Stimulated activated CD8-positive, alpha-beta memory T cell treated with anti-CD3 and anti-CD28 coated beads, Interleukin-7, amount 100 ng/mL, for 4 hours (primary cell): ENCODE results near the gene SYTL1.
A peak's percentile ranks its signal among the peaks of the same experiment; 100 is the strongest.

Experiments used
- DNase-seq, 2 donors: peaks; one replicate each; pipeline ENCODE4 v3.0.0-alpha.2; 2020; ENCODE audit warnings: low read depth in 2 of 2

Gene SYTL1

DNA sequence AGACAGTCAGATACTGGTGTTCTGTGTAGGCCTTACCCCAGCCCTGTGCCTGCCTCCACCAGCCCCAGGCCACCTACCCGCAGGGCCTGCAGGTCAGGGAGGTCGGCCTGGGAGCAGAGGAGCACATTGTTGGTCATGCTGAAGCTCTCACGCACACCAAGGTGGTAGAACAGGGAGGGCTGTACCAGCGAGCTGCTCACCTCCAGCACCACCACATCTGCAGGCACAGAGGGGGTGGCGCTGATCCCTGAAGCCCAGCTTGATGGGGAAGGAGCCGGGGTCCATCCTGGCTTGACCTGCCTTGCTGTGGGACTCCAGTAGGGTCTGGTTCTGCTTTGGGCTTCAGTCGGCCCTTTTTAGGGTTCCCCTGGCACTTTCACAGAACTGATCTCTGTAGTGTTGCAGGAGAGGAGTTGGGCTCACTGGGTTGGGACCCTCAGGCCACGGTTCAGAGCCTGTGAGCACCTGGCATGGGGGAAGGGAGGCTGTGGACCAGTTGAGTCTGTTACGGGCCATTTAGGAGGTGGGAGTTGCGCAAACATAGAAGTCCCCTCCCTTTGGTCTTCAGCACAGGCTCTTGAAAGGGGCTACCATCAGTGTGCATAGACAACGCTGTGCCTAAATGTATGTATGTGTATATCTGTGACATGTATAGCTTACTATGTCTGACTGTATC is 23.0 kb downstream of the SYTL1 start:
- DNase-seq: no peak

DNA sequence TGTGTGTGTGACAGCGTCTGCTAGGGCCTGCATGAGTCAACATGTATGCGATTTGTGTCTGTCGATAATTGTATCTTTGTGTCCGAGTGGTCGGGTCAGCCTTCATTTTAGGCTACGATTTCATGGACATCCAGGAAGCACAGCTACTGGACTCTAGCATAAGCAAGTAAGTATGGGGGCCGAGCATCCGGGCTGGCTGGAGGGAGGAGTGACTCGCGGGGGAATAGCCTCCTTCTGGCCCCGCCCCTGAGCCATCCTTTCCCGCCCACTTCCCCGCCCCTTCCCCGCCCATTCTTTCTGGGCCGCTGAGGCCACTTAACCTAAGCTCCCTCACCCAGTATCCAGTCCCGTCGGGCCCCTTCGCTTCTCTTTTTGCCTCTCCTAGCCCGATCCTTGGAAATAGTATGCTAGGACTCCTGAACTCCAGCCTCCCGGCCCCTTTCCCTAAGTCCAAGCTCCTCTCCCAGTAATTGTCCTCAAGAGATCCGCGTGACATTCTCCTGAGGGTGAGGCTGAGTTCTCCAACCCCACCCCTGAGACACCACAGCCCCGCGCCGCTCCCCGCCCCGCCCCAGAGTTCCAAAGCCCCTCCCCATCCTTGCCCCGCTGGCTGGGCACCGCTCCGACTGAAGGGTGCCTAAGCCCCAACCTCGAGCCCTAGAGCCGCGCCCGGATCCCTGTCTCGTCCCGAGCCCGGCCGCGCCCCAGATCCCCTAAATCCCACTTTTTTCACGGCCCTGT is 23.7 kb downstream of the SYTL1 start:
- DNase-seq: peak; percentile 65 to 66

DNA sequence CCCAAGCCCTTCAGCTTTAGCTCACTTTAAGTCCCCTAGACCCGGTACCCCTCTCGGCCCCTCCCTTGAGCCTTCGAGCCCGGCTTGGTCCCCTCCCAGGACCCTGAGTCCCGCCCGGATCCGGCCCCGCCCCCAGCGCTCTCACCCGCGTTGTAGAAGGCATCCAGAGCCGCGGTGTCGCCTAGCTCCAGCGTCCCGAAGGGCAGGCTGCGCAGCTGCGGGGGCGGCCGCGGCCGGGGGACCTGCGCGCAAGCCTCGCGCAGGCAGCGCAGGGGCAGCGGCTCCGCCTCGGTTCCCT is 24.2 kb downstream of the SYTL1 start:
- DNase-seq: peak in 1 of 2 donors; percentile 58

DNA sequence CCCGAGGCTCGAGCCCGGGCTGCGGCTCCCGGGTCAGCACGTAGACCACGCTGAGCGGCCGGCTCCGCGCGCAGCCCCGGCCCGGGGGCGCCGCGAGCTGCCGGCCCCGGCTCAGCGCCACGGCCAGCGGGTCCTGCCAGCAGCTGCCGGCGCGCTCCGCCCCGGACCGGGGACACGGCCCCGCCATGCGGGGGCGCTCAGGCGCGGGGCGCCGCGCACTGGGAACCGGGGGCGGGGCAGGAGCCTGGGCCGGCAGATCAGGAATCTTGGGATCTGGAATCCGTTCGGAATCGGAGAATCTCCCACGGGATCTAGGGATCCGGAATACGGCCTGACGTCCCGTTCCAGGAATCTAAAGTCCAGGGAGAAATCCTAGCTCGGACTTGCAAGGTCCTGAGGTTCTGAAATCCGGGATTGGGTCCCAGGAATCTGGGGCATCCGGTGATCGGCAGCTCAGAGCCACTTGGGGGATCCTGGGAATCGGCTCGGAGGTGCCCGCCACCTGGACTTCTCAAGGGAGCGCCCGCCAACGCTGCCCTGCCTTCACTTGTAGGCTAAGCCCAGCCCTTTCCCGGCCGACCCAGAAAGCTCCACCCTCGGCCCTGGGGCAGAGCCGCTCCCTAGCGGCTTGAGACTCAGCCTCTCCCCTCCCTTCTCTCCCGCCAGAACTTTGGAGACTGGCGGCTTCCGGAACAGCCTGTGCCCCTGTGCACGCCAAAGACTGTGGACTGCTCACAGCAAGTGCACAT is 24.8 kb downstream of the SYTL1 start, which contains the start of gene MAP3K6:
Gene MAP3K6, minus strand, starts transcription at position 551 of the 749 bp plus-strand sequence. Its CDS starts 364 bp downstream, at position 187.
- DNase-seq: no peak

DNA sequence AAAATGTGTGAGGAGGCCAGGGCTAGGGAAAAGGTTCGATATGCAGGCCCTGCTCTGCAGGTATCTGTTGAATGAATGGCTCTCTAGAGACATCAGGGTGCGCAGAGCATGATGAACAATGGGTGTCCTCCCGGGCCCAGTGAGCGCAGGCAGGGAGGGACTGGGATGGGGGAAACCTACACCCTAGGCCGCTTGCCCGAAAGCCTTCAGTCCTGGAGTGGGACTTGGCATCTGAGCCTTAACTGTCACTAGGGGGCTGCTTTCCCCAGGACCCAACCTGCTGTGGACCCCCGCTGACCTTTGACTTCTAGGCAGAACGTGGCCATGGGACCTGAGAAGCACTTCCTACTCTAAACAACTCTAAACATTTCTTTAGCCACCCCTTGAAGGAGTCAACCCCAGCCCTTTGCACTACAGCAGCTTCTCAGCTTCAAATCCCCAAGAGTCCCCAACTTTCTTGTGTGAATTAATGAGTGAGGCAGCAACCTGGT is 25.4 kb downstream of the SYTL1 start:
- DNase-seq: no peak

DNA sequence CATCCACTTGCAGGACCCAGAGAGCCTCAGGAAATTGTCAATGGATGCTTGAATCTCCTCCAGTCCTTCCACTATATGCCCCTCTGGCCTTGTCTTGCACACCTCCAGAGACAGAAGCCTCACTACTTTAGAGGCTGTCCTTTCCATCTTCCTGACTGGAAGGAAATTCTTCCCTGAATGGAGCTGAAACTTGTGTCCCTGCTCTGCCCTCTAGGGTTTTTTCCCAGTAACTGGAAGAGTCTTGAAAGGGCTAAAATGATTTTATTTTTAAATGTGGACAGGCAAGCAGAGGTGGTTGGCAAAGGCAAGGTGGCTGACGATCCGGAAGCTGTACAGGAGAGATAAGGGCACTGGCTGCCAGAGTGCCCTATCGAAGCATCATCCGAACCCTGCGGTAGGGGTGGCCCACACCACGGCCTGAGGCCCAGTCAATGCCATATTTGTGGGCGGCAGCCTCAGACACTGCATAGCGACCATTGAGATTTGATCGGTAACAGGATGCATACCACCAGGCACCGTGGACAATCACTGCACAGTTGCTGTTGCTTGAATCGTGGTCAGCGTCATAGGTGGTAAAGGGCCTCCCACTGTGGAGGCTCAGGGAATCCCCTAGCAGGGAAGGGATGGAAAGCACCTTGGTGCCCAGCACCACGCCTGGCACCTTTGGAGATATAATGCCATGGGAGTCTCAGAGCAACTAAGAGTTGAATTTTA is 27.2 kb downstream of the SYTL1 start:
- DNase-seq: no peak

DNA sequence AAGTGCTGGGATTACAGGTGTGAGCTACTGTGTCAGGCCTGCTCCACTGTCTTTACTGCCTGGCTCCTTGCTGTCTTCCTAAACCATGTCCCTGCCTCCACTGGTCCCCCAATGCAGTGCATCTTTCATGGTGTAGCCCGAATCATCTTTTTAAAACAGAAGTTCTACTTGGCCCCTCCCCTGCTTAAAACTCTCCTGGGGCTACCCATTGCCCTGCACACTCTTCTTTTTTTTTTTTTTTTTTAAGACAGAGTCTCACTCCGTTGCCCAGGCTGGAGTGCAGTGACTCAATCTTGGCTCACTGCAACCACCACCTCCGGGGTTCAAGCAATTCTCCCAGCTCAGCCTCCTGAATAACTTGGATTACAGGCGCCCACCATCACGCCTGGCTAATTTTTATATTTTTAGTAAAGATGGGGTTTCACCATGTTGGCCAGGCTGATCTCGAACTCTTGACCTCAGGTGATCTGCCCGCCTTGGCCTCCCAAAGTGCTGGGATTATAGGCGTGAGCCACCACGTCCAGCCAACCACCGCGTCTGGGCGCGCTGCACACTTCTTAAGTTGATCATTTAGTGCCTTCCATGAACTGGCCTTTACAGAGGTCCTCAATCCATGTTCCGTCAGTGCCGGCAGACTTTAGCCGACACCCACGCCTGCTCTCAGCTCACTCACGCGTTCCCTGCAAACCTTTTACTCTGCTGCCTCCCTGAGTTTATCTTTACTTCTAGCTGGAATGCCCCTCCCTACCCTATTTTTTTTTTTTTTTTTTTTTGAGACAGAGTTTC is 30.4 kb downstream of the SYTL1 start:
- DNase-seq: no peak

DNA sequence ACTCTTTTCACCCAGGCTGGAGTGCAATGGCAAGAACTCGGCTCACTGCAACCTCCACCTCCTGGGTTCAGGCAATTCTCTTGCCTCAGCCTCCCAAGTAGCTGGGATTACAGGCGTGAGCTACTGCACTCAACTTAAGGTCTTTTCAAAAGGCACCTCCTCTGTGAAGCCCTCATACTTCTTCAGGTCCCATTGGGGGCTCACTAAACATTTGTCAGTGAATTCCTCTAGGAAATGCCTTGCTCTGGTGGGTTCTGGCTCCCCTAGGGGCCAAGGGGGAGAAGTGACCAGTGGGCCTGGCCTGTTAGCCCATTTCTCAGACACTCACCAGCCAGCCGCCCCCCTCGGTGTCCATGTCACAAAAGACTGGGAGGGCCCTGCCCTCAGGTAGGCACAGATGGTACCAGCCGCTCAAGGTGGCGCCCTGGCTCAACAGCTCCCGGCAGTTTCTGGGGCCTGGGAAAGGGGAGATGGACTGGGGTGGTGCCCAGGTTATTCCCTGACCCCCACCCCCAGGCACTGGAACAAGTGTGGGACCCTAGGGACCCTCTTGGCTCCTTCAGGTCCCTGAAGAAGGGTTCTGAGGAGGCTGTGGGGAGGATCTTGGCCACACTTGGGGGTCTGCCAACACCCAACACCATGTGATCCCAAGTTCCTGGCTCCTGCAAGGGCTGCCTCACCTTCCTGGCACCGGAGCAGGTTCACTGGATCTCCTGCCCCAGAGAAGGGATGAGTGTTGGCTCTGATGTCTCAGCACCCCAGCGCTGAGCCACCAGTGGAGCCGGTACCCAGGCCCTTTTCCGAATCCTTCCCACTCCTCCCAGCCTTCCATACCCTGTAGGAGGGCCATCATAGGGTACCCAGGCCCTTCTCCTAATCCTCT is 31.2 kb downstream of the SYTL1 start:
- no peak for DNase-seq

DNA sequence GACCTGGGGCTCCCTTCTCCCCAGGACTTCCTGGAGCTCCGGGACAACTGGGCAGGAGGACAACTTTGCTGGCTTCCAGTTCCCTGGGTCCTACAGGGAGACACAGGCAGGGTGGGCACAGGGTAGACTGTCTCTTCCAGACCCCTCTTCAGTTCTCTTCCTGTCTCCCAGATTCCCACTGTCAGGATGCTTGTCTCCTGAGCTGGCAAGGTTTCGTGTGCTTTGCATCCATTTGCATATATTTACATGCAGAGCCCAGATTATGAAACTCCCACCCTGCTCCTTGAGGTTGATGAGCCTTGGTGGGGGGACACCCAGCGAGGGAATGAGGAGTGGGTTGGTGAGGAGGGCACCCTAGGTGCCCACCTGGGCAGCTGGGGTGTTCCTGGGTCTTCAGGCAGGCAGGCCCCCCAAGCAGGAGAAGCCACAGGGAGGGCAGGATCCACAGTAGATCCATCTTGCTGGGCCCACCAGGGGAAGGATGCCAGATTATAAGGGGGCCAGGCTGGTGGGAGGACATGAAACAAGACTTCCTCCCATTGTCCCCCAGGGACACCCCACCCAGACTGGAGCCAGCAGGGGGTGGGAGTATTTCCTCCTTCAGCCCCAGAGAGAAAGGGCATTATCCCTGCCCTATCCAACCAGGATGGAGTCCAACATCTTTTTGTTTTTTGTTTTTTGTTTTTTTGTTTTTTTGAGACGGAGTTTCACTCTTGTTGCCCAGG is 32.7 kb downstream of the SYTL1 start, which contains the start of gene FCN3:
Gene FCN3, minus strand, starts transcription at position 463 of the 725 bp plus-strand sequence. Its CDS starts 6 bp downstream, at position 457.
- no peak for DNase-seq

DNA sequence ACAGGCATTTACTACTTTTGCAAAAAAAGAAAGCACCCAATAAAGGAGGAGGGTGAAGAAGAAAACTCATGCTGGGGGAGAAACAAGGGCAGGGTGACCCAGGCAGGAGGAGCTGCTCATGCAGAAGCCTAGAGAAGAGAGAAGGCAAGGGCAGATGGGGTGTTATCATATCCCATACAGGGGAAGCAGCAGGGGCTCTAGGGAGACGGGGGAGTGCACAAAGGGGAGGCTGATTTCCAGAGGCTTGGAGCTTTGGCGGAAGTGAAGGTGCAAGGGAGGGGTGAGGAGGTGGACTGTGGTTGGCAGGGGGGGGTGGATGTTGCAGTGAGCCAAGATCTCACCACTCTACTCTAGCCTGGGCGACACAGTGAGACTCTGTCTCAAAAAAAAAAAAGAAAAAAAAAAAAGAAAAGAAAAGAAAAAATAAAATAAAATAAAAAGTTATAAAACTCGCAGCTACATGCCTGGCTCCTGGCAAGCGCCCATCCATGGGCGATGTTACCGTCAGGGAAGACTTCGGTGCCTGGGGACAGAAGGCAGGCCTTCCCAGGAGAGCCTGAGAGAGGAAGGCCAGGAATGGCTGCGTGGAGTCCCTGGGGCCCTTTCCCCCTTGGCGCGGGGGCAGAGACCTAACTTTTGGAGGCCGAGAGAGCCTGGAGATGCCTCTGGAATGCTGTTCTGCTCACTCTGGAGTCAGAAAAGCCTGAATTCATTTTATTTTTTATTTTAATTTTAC is 36.1 kb downstream of the SYTL1 start:
- no peak for DNase-seq

DNA sequence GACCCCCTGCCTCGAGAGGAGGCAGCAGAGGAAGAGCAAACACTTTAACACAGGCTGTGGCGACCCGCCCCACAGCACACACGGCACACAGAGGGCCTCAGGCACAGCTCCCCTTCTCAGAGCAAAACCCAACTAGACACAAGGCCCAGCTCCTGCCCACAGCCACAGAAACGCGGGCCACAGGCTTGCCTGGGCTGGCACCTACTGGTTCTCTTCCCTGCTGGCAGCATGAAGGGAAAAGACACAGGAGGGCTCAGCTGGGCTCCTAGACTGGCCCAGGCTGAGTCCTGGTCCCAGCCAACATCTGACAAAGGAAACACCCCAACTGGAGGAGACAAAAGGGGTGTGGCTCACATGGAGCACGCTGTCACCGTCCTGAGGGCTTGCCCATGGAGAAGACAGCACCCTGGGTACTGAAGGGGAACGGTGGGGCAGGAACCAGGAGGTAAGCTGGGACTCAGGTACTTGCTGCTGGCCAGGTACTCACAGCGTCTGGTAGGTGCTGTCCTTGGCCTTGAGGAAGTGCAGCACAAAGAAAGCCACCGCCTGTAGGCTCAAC is 37.8 kb downstream of the SYTL1 start:
- DNase-seq: no peak

DNA sequence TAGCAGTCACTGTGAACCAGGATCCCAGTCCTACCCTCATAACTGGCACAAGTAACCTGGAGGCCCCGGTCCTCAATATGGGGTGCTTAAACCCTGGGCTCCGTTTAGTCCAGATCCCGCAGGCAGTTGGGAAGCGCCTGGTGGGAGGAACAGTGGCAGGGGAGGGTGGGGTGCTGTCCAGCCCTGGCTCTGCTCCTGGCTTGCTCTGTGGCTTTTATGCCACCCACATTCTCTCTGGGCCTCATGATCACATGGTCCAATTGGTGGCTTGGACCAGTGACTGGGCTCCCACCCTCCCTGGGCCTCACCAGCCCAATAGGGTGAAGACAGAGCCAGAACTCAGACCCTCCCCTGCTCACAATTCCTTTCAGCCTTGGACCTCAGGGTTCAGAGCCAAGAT is 38.4 kb downstream of the SYTL1 start:
- no peak for DNase-seq

DNA sequence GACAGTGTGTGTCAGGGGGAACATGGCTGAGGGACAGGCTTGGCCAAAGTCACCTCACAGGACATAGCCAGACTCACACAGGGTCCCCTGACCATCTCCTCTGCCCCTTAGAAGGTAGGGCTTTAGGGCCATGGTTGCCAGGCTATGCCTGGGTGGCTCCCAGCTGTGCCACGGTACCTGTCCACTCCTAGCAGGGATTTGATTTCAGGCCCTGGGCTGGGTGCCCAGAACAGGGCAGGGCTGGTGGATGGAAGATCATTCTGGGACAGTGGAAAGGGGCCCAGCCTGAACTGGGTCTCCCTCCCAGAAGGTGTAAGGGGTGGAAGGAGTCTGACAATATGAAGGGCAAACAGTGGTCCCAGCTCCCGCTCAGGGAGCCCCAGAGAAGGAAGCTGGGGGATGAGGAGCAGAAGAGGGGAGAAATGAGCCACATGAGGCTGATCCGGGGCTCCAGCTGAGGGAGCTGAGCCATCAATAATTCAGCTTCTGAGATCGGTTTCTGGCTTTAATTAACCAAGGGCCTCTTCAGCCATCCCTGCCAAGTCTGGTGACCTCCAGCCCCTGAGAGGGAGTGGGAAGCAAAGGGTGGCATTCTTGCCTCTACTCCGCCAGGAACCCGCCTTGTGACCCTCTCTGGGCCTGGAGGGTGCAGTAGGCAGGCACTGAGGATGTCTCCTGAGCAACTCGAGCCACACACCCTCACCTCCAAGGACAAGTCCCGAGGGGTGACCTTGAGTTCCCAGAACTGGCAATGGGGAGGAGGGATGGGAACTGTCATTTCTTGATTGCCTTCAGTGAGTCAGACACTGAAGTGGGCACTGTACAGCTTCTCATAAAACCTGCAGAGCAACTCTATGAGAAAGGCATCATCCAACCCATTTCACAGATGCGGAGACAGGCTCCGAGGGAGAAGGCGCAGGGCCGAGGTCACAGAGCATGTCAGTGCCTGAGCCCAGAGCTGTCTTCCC is 39.2 kb downstream of the SYTL1 start:
- no peak for DNase-seq

DNA sequence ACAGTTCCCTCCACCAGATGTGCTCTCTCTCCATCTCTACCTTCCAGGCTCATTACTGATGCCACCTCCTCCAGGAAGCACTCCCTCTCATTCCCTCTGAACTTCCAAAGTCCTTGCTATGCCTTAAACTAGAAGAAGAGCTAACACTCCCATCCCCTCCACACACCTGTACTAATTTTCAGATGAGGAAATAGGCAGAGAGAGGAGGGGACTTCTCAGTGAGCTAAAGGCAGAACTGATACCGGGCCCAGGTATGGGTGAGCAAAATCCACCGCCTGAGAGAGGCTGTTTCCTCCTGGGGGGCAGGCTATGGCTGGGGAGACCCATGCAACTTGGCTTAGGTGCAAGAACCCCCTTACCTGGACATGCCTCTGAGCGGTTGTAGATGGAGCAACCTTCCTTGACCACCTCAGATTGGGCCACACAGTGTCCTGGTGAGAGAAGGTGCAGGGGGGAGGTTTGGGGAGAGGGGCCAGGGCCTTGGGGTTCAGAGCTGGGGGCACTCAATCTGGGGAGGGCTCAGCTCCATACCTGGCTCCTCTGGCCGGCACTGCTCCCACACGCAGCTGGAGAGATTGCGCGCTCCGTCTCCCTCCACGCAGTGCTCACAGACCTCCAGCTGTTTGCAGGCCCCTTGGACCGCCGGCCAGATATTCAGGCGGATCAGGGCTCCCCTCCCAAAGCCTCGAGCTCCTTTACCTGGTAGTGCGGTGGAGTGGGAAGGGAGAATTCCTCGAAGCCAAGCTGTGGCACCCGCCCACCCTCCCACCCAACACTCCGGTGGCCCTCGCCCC is 40.3 kb downstream of the SYTL1 start:
- DNase-seq: no peak

DNA sequence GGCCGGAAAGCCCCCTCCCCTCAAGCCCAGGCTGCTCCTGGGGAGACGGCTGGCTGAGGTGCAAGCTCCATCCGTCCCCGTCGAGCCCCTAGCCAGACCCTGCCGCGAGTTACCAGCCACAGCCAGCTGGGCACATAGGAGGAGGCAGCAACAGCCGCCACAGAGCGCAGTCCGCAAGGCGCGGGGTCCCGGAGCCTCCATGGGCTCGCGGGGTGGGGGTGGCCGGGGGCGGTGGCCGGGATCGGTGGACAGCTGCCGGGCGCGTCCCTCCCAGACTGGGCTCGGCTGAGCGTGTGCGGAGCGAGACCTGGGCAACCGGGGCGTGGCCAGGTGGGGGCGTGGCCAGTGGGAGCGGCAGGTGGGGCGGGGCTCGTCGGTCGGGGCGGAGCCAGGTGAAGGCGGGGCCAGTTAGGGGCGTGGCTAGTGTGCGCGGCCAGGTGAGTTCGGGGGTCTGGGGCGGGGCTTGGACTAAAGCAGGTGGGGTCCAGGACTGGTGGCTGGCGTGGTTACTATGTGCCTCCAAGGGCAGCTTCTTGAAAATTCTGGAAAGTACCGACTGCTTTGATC is 41.3 kb downstream of the SYTL1 start, which contains the start of gene CD164L2:
Gene CD164L2, minus strand, starts transcription at position 295 of the 567 bp plus-strand sequence. Its CDS starts 94 bp downstream, at position 201.
- no peak for DNase-seq

DNA sequence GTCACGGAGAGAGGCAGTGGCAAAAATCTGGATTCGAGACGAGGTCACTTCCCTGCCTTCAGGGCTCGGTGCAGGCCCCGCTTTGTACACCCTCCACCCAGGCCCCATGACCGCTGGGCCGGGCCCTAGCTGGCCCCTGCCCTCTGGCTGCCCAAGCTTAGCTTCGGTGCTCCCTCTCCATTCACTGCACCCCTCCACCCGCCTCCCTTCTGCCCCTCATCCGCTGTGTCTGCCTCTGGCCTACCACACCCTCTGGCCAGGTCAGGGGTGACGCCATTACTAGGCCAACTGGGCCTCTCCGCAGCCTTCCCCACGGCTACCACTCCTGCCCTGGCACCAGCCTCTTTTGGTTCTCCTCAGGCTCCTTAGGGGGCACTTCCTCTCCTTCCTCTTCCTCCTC is 41.8 kb downstream of the SYTL1 start:
- no peak for DNase-seq
